PC-9 (cell line): ENCODE measurements around the gene ZNF786.

ENCODE experiments used
- EZH2 ChIP-seq: fragments of 200-600 bp; sonication (generic); IDR thresholded peaks from 2 replicates; pipeline ENCODE4 v1.8.0; 2017; ENCODE audit warnings: antibody characterized with exemption, low read depth
- TF ChIP-seq, protein P1 (sequence below): fragments of 200-600 bp; sonication (generic); conservative IDR thresholded peaks from 2 replicates; pipeline ENCODE4 v1.6.1; 2017; ENCODE audit warnings: mixed run types, antibody characterized with exemption, mild to moderate bottlenecking, moderate library complexity

DNA sequence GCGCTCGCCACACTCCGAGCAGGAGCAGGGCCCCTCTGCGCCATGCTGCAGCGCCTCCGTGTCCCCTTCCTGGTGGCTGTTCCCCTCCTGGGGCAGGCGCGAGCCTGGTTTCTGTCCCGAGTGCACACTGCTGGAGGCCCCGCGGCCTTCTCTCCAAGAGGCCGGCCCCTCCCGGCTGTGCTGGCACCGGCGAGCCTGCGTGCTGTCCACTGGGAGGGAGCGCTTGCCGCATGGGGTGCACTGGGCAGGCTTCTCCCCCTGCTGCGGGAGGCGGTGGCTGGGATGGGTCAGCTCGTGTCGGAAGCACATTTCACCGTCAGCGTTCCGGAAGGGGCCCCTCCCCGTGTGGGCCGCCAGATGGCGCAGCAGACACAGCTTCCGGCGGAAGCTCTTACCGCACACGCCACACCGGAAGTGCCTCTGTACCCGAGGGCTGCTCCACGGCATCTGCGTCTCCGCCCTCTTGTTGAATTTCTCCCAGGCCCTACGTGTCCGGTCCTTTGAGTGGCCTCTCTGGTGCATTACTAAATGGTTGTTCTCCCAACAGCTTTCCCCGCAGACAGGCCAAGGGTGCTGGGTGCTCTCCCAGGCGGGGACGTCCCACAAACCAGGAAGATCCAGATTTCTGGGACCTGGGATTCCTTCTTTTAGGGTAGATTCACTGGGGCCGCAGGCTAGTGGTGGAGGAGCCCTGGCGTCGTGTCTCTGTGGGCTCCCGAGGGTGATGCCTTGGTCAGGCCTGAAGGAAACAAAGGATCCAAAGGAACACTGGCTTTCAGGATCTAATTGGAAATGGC is 18.7 kb downstream of the ZNF786 start:
- TF ChIP-seq, protein P1, sequence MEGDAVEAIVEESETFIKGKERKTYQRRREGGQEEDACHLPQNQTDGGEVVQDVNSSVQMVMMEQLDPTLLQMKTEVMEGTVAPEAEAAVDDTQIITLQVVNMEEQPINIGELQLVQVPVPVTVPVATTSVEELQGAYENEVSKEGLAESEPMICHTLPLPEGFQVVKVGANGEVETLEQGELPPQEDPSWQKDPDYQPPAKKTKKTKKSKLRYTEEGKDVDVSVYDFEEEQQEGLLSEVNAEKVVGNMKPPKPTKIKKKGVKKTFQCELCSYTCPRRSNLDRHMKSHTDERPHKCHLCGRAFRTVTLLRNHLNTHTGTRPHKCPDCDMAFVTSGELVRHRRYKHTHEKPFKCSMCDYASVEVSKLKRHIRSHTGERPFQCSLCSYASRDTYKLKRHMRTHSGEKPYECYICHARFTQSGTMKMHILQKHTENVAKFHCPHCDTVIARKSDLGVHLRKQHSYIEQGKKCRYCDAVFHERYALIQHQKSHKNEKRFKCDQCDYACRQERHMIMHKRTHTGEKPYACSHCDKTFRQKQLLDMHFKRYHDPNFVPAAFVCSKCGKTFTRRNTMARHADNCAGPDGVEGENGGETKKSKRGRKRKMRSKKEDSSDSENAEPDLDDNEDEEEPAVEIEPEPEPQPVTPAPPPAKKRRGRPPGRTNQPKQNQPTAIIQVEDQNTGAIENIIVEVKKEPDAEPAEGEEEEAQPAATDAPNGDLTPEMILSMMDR, result no peak
- TF ChIP-seq EZH2, result no peak
